Renal cortical epithelial cell (primary cell): ENCODE results near the gene KIF26B. TPM values are rescaled to one million over a fixed set of nuclear protein-coding genes. Genes with fewer than 3 reads are reported as not detected.
A peak's percentile ranks its signal among the peaks of the same experiment; 100 is the strongest.

Source experiments
- DNase-seq: peaks from one replicate; pipeline ENCODE4 v3.0.0-alpha.2; 2011; ENCODE audit warnings: low read depth
- total RNA-seq: library from RNA; depleted of rRNA; stranded (reverse); fragments of >200 nt; gene quantifications from 2 replicates; pipeline ENCODE4 v1.2.3, GENCODE V29; 2014

The KIF26B gene
- total RNA-seq, 1 donor from 2014 or later: 19.4 TPM

DNA sequence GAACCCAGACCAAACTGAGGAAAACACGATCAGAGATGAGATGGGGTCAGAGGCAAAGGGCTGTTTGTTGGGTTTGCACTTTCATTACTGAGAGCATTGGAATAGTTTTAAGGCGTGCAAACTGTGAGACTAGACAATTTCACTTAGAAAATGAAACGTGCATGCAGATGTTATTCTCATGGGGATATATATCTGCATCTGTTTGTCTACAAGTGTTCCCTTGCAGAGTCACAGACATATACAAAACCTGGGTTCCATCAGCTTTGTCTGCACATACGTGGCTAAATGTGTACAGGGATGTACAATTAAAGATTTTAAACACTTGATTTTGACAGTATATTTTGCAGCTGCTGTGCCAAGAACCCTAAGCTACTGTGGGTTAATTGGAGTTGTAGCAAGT lies 355.4 kb downstream of the KIF26B start:
- no peak for DNase-seq

- DNase-seq: peak; percentile 21
These were observed 357.6 kb downstream of the KIF26B start for GRCh38 chr1:245512181-245512888.

- no peak for DNase-seq
These were observed 358.3 kb downstream of the KIF26B start for GRCh38 chr1:245512980-245513578.

DNA sequence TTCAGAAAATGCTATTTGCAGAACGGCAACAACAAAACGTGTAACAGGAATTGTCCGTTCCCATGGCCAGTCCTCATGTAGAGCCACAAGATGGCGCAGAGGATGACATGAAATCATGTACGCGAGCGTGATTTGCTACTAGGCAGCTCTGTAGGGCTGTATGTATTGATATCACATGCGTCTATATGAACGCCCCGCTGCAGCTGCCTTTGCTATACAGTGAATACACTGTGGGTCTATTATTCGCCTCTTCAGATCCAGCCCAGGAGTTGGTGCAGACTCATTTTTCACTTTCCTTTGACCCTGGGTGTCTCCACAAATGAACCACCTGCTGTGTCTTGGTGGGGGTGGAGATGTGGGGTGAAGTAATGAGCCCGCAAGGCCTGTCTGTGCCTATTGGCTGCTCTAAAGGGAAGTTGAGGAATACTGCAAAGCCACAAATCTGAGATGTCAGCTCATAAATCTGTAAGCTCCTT lies 361.5 kb downstream of the KIF26B start:
- DNase-seq: no peak

DNA sequence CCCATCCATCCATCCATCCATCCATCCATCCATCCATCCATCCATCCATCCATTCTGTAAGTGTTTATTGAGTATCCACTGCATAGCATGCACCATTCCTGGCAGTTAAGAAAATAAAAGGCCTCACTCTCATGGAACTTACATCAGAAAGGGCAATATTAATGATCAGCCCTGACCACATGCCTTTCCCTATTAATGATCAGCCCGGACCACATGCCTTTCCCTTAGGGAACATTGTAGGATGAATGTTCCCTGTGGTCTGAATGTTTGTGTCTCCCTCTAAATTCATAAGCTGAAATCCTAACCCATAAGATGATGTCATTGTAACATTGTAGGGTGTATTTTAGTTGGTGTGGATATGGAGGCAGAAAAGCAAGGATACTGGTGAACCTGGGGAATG lies 365.8 kb downstream of the KIF26B start:
- DNase-seq: peak; percentile 95

- no peak for DNase-seq
These were observed 371.4 kb downstream of the KIF26B start for GRCh38 chr1:245526141-245526540.

GRCh38 chr1:245528258-245528635 lies 373.5 kb downstream of the KIF26B start:
- no peak for DNase-seq

- no peak for DNase-seq
These were observed 376.2 kb downstream of the KIF26B start for GRCh38 chr1:245530937-245531336.

GRCh38 chr1:245537992-245538391 lies 383.2 kb downstream of the KIF26B start:
- DNase-seq: peak; percentile 43

DNA sequence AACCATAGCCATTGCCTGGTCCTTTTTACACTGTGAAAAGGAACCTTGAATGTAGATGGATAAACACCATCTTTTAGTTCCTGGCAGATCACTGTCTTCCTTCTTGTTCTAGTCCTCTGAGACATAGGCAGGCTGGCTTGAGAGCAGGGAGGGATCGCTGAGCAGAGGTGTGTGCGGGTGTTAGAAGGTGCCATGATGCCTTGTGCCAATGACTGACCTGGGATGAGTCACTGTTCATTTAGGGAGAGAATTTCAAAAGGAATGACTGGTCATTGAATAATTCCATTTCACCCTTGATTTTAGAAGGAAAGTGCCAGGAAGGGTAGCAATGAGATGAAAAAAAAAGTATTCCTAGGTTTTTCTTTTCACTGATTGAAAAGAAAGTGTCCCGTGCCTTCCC lies 383.9 kb downstream of the KIF26B start:
- peak; percentile 77 for DNase-seq

DNA sequence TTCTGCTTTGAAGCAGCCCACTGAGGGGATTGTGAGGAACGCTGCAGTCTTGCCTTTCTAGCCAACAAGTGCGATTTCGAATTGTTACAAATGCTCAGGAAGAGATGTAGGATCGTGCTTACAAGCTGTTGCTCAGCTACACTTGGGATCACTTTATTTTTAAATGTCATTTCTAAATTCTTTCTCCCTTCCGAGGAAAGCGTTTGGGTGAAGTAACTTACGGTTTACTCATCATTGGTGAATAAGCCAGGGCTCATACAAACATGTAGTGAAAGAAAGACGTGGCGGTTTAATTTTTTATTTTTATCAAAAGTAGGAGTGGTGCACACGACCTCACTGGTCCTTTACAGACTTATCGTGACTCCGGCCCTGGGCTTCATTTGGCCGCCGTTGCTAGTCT lies 386.6 kb downstream of the KIF26B start:
- no peak for DNase-seq

DNA sequence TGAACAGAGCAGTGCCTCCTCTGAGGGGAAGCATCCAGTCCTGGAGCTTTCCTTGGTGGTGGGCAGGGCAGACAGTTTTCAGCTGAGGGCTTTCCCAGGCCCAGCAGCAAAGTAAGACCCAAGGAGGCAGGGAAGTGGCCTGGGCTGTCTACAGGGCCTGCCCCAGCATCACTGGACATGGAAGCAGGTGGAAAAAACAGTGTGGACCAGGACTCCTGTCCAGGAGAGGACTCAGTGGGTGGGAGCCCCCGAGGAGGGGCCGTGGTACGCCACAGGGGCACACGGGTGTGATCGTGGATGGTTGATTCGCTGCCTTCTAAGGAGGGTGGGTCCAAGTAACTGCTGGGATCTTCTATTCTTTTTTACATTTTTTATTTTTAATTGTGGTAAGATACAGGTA lies 387.6 kb downstream of the KIF26B start:
- no peak for DNase-seq

DNA sequence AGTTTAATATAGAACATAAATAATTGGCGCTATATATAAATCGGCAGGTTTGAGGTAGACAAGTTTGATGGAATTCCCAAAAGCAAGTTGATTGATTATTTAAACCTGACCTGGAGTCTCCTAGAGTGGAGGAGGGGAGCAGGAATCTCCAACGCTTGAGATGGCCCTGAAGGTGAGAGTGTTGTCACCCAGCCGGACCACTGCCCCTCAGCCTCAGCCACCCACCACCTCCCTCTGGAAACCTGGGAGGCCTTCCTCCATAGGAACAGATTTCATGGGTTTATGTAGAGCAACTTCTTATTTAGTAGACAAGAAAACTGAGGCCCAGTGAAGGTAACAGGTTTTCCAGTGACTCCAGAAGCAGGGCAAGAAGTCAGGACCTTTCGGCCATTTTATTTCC lies 389.5 kb downstream of the KIF26B start:
- no peak for DNase-seq

DNA sequence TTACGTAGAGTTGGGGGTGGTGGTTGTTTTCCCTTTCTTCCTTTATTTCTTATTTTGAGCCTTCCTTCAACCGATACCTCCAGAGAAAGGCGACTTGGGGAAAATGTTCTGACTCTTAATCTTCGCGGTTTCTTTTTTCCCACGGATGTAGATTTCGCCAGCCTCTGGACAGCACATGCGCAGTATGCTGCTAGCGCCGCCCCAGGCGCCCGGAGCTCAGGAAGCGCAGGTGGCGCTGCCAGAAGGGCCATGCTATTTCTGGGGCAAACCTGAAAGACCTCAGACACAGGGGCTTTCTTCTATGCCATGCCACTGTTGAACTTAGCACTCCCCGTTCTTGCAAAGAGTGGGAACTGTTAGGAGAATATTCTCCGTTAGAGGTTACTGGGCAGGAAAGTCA lies 392.1 kb downstream of the KIF26B start:
- no peak for DNase-seq

- no peak for DNase-seq
These were observed 395.4 kb downstream of the KIF26B start for GRCh38 chr1:245549996-245550719.

GRCh38 chr1:245550720-245551043 lies 395.9 kb downstream of the KIF26B start:
- DNase-seq: no peak

DNA sequence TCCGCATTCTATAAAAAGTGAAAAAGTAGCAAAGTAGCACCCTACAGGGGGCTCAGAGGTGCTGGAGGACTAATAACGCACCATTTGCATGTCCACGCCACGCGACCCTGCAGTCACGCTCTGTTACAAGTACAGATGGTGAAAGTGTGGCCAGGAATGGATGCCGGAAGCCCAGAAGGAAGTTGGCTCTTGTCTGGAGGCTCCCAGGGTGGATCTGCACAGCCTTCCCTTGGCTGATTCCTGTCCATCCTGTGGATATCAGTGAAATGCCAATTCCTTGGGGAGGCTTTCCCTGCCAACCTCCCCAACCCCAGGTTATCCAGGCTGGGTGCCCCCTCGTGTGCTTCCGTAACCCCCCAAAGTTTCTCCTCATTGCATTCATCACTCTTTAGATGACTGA lies 396.8 kb downstream of the KIF26B start:
- no peak for DNase-seq

- no peak for DNase-seq
These were observed 397.5 kb downstream of the KIF26B start for GRCh38 chr1:245552331-245552730.

- DNase-seq: no peak
These were observed 401.3 kb downstream of the KIF26B start for GRCh38 chr1:245556057-245556456.

DNA sequence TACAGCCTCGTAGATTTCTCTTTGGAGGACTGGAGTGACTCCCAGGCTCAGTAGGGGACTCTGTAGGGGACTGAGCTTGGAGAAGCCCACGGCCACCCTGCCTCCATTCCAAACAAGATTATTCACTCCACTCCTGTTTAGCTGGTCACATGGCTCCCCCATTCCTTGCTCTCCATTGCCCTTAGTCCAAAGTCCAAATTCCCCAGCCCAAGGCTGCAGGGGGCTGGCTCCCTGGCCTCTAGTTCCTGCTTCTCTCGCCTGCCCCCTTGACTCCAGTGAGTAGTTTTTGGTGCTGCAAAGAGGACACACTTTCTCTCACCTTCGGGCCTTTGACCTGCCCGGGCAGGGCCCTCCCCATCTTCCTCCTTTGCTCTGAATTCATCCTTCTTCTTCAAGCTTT lies 403.3 kb downstream of the KIF26B start:
- peak; percentile 22 for DNase-seq

DNA sequence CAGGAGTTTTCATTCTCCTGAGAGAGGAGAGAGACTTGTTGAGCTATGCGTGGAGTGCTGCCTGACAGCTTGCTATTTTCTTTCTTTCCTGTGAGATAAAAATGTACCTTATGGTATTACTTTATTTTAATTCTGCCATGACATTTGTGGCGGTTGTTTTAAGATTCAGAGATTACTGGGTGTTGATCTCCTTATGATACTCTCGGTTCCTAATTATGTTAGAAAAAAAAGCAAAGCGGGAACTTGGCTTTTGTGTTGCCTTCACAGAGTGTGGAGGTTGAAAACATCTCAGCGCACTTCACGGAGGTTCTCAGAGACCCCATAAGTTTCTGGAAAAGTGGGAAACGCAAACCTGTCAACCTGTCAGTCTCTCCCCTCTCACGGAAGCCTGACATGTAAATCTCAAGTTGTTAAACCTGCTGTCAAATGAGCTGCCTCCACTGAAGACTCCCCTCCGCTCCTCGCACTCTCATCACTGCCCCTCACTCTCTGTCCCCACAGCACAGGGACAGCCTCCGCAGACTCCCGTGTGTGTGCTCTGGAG lies 405.6 kb downstream of the KIF26B start:
- DNase-seq: no peak

- no peak for DNase-seq
These were observed 407.0 kb downstream of the KIF26B start for GRCh38 chr1:245561665-245562234.

GRCh38 chr1:245566134-245566533 lies 411.3 kb downstream of the KIF26B start:
- no peak for DNase-seq
